MG63 (cell line): Measurements from ENCODE around the gene JOSD1. TPM values are rescaled to one million over a fixed set of nuclear protein-coding genes. Genes with fewer than 3 reads are reported as not detected.
A peak's percentile ranks its signal among the peaks of the same experiment; 100 is the strongest.
"Not testable (repeated sequence)": the region's sequence is repeated elsewhere in the genome, so short reads cannot be mapped to it uniquely, and the experiment has no call there.

Experiments used
- DNase-seq: peaks from one replicate; pipeline ENCODE4 v3.0.0-alpha.2; 2020
- H3K27me3 ChIP-seq: fragments of 250-450 bp; sonication (Bioruptor Pico); 2 replicates; pipeline ENCODE4 v1.5.1; 2020; ENCODE audit warnings: mild to moderate bottlenecking, moderate library complexity
- H3K36me3 ChIP-seq: fragments of 250-450 bp; sonication (Bioruptor Pico); 2 replicates; pipeline ENCODE4 v1.5.1; 2020; ENCODE audit warnings: mild to moderate bottlenecking, moderate library complexity
- H3K4me3 ChIP-seq: fragments of 250-450 bp; sonication (Bioruptor Pico); 2 replicates; pipeline ENCODE4 v1.5.1; 2020; ENCODE audit warnings: mild to moderate bottlenecking, moderate library complexity
- H3K9me3 ChIP-seq: fragments of 250-450 bp; sonication (Bioruptor Pico); 2 replicates; pipeline ENCODE4 v1.5.1; 2020; ENCODE audit warnings: mild to moderate bottlenecking, moderate library complexity
- total RNA-seq: library from RNA; depleted of rRNA; stranded (reverse); fragments of >200 nt; shearing (Covaris generic); gene quantifications from 2 replicates; pipeline ENCODE4 v1.2.3, GENCODE V29; 2014; ENCODE audit warnings: low replicate concordance

The JOSD1 gene
- total RNA-seq, 1 experiment from 2014 or later = 47.5 TPM

GRCh38 chr22:38681582-38682335 is 19.0 kb downstream of the JOSD1 start, which contains the start of gene TOMM22:
TOMM22 (plus strand) TSS chr22:38681957; CDS start chr22:38681979, 22 bp downstream.
- H3K9me3 ChIP-seq = no peaks in the 10 kb centered on the region; the same call in 1 of the 2 replicates
- H3K4me3 ChIP-seq = peak within 1 kb of the TSS; percentile 81
- peak; percentile 89 for DNase-seq

GRCh38 chr22:38675833-38676232 is 24.9 kb downstream of the JOSD1 start:
- H3K4me3 ChIP-seq = no peak overlapping the region
- peaks cover 9% of the 10 kb centered on the region for H3K36me3 ChIP-seq
- H3K27me3 ChIP-seq = no peaks in the 10 kb centered on the region
- no peaks in the 10 kb centered on the region for H3K9me3 ChIP-seq
- DNase-seq = no peak

More at GRCh38 chr22:38681582-38682335, 19.0 kb downstream of the JOSD1 start, which contains the start of gene TOMM22:
- H3K36me3 ChIP-seq = peaks cover 43% of the 10 kb centered on the region
- no peaks in the 10 kb centered on the region for H3K27me3 ChIP-seq

GRCh38 chr22:38674888-38675287 is 25.9 kb downstream of the JOSD1 start:
- Histone ChIP-seq H3K36me3 (peaks cover 9% of the 10 kb centered on the region), H3K9me3 (no peaks in the 10 kb centered on the region), H3K27me3 (no peaks in the 10 kb centered on the region), H3K4me3 (no peak overlapping the region)
- peak; percentile 94 for DNase-seq

- no peaks in the 10 kb centered on the region for H3K9me3 ChIP-seq
- DNase-seq = no peak
- H3K27me3 ChIP-seq = no peaks in the 10 kb centered on the region
- no peaks in the 10 kb centered on the region for H3K36me3 ChIP-seq
- peak overlapping the region; percentile 97 for H3K4me3 ChIP-seq
These were observed 43.5 kb downstream of the JOSD1 start for GRCh38 chr22:38657045-38657909.

GRCh38 chr22:38656256-38657044 is 44.3 kb downstream of the JOSD1 start, which contains the start of the genes CBY1 and FAM227A:
CBY1 (plus strand) TSS chr22:38656638; CDS start chr22:38668055, 11,417 bp downstream.
FAM227A (minus strand) TSS chr22:38656392; CDS start chr22:38650168, 6,224 bp downstream.
- Histone ChIP-seq H3K4me3 (peak within 1 kb of the TSS; percentile 97), H3K36me3 (no peaks in the 10 kb centered on the region), H3K27me3 (no peaks in the 10 kb centered on the region), H3K9me3 (no peaks in the 10 kb centered on the region)
- DNase-seq = peak; percentile 85

- H3K9me3 ChIP-seq = no peaks in the 10 kb centered on the region
- H3K36me3 ChIP-seq = no peaks in the 10 kb centered on the region
- H3K4me3 ChIP-seq = peak overlapping the region; percentile 97
- DNase-seq = no peak
- no peaks in the 10 kb centered on the region for H3K27me3 ChIP-seq
These were observed 45.1 kb downstream of the JOSD1 start for GRCh38 chr22:38655519-38656255.

GRCh38 chr22:38653741-38654140 is 47.0 kb downstream of the JOSD1 start:
- no peaks in the 10 kb centered on the region for H3K27me3 ChIP-seq
- H3K36me3 ChIP-seq = no peaks in the 10 kb centered on the region
- no peaks in the 10 kb centered on the region for H3K9me3 ChIP-seq
- no peak overlapping the region for H3K4me3 ChIP-seq
- DNase-seq = no peak

GRCh38 chr22:38652859-38653258 is 47.9 kb downstream of the JOSD1 start:
- Histone ChIP-seq H3K27me3 (no peaks in the 10 kb centered on the region), H3K36me3 (no peaks in the 10 kb centered on the region)

GRCh38 chr22:38649841-38650522 is 50.8 kb downstream of the JOSD1 start:
- H3K4me3 ChIP-seq = no peak overlapping the region
- H3K27me3 ChIP-seq = no peaks in the 10 kb centered on the region
- DNase-seq = no peak
- no peaks in the 10 kb centered on the region for H3K9me3 ChIP-seq
- H3K36me3 ChIP-seq = no peaks in the 10 kb centered on the region

More at GRCh38 chr22:38652859-38653258, 47.9 kb downstream of the JOSD1 start:
- no peak for DNase-seq
- H3K4me3 ChIP-seq = no peak overlapping the region
- no peaks in the 10 kb centered on the region for H3K9me3 ChIP-seq

GRCh38 chr22:38645430-38645829 is 55.3 kb downstream of the JOSD1 start:
- Histone ChIP-seq H3K9me3 (no peaks in the 10 kb centered on the region), H3K4me3 (no peak overlapping the region), H3K36me3 (no peaks in the 10 kb centered on the region), H3K27me3 (no peaks in the 10 kb centered on the region)
- DNase-seq = no peak

GRCh38 chr22:38644245-38644644 is 56.5 kb downstream of the JOSD1 start:
- not testable (repeated sequence) for H3K9me3 ChIP-seq, H3K36me3 ChIP-seq, H3K4me3 ChIP-seq, DNase-seq, H3K27me3 ChIP-seq

- DNase-seq = no peak
- H3K36me3 ChIP-seq = peaks cover 2% of the 10 kb centered on the region; the same call in 1 of the 2 replicates
- no peaks in the 10 kb centered on the region for H3K27me3 ChIP-seq
- no peak overlapping the region for H3K4me3 ChIP-seq
- H3K9me3 ChIP-seq = no peaks in the 10 kb centered on the region
These were observed 59.2 kb downstream of the JOSD1 start for GRCh38 chr22:38641476-38642040.

- no peak for DNase-seq
- H3K4me3 ChIP-seq = no peak overlapping the region
These were observed 62.0 kb downstream of the JOSD1 start for GRCh38 chr22:38638728-38639127.

GRCh38 chr22:38638216-38638615 is 62.5 kb downstream of the JOSD1 start:
- Histone ChIP-seq H3K36me3 (peaks cover 2% of the 10 kb centered on the region; the same call in 1 of the 2 replicates), H3K4me3 (no peak overlapping the region), H3K27me3 (no peaks in the 10 kb centered on the region), H3K9me3 (no peaks in the 10 kb centered on the region)
- DNase-seq = no peak

More at GRCh38 chr22:38638728-38639127, 62.0 kb downstream of the JOSD1 start:
- no peaks in the 10 kb centered on the region for H3K27me3 ChIP-seq
- no peaks in the 10 kb centered on the region for H3K9me3 ChIP-seq
- H3K36me3 ChIP-seq = peaks cover 2% of the 10 kb centered on the region; the same call in 1 of the 2 replicates
